Vagina (tissue), 2 donors: ENCODE results near the gene CEP120.

Experiments
- CTCF ChIP-seq, 3 experiments: fragments of 450-650 bp in 2 of 3; fragments of 200-600 bp in 1 of 3; sonication (generic) in 1 of 3; IDR thresholded peaks; one replicate each; pipeline ENCODE4 v1.5.1; 2017 to 2019; ENCODE audit warnings: antibody characterized with exemption in 3 of 3, mild to moderate bottlenecking in 2 of 3, moderate library complexity in 2 of 3
- POLR2A ChIP-seq, 2 donors: fragments of 450-650 bp; IDR thresholded peaks; one replicate each; pipeline ENCODE4 v1.6.1; 2017; ENCODE audit warnings: antibody characterized with exemption in 2 of 2, mild to moderate bottlenecking in 2 of 2, moderate library complexity in 2 of 2
- POLR2AphosphoS5 ChIP-seq, 2 donors: sonication (generic); formaldehyde crosslinking; IDR thresholded peaks; one replicate each; pipeline ENCODE4 v1.9.0; 2017; ENCODE audit warnings: antibody characterized with exemption in 2 of 2, mild to moderate bottlenecking in 2 of 2, low read depth in 1 of 2; ENCODE audit not compliant: insufficient read depth in 1 of 2

GRCh38 chr5:123422433-123423277 lies 548 bp downstream of the CEP120 start:
- TF ChIP-seq POLR2AphosphoS5 (IDR thresholded peaks at IDR 0.05; ENCODE audit: insufficient read depth in 1 of 2, low read depth in 1 of 2) (no peak), CTCF (IDR thresholded peaks at IDR 0.05) (no peak), POLR2A (IDR thresholded peaks at IDR 0.05) (no peak)
